ENCODE data around the gene PROM1.

The PROM1 gene

GRCh38 chr4:15948826-15949225, 135.0 kb downstream of the PROM1 start:
- no peaks in the 10 kb centered on the region for H4K20me1 ChIP-seq (ENCODE audit: insufficient read depth, low read length)
- no peak for TF ChIP-seq CTCF (IDR thresholded peaks at IDR 0.05; ENCODE audit: low read length)
- TF ChIP-seq EZH2 (optimal IDR thresholded peaks at IDR 0.05; ENCODE audit: low read depth, low read length) = no peak
- no peak for TF ChIP-seq EZH2phosphoT487 (IDR thresholded peaks at IDR 0.05; ENCODE audit: low read length)

GRCh38 chr4:15947684-15948083, 136.1 kb downstream of the PROM1 start:
- Histone ChIP-seq H3K9me2 (replicated peaks; ENCODE audit: insufficient read depth, low read length) (no peaks in the 10 kb centered on the region), H3F3A (ENCODE audit: insufficient read depth, low read length) (no peaks in the 10 kb centered on the region), H3K27me3 (replicated peaks; ENCODE audit: insufficient read depth, low read length) (no peaks in the 10 kb centered on the region), H3K4me1 (ENCODE audit: low read length) (no peaks in the 10 kb centered on the region), H3K9ac (ENCODE audit: low read length) (no peak overlapping the region), H3K4me3 (ENCODE audit: low read length) (no peak overlapping the region), H3K36me3 (replicated peaks; ENCODE audit: insufficient read depth, low read length) (no peaks in the 10 kb centered on the region), H4K20me1 (ENCODE audit: insufficient read depth, low read length) (no peaks in the 10 kb centered on the region), H3K4me2 (ENCODE audit: low read depth, low read length) (no peak overlapping the region), H3K79me2 (ENCODE audit: low read length) (no peaks in the 10 kb centered on the region), H2AFZ (ENCODE audit: low read length) (no peak overlapping the region), H3K27ac (ENCODE audit: low read length) (no peak overlapping the region), H3K9me3 (replicated peaks; ENCODE audit: insufficient read depth, low read length) (no peaks in the 10 kb centered on the region)
- no peak for DNase-seq
- no peak for TF ChIP-seq EZH2 (optimal IDR thresholded peaks at IDR 0.05; ENCODE audit: low read depth, low read length)
- TF ChIP-seq CTCF (IDR thresholded peaks at IDR 0.05; ENCODE audit: low read length) = no peak
- TF ChIP-seq EZH2phosphoT487 (IDR thresholded peaks at IDR 0.05; ENCODE audit: low read length) = no peak

More at GRCh38 chr4:15948826-15949225, 135.0 kb downstream of the PROM1 start:
- no peak overlapping the region for H2AFZ ChIP-seq (ENCODE audit: low read length)
- H3F3A ChIP-seq (ENCODE audit: insufficient read depth, low read length) = no peaks in the 10 kb centered on the region
- H3K9me2 ChIP-seq (replicated peaks; ENCODE audit: insufficient read depth, low read length) = no peaks in the 10 kb centered on the region
- H3K4me3 ChIP-seq (ENCODE audit: low read length) = no peak overlapping the region
- no peaks in the 10 kb centered on the region for H3K27me3 ChIP-seq (replicated peaks; ENCODE audit: insufficient read depth, low read length)
- no peak overlapping the region for H3K4me2 ChIP-seq (ENCODE audit: low read depth, low read length)
- H3K9me3 ChIP-seq (replicated peaks; ENCODE audit: insufficient read depth, low read length) = no peaks in the 10 kb centered on the region
- no peaks in the 10 kb centered on the region for H3K36me3 ChIP-seq (replicated peaks; ENCODE audit: insufficient read depth, low read length)
- no peak overlapping the region for H3K9ac ChIP-seq (ENCODE audit: low read length)
- no peak for DNase-seq
- no peaks in the 10 kb centered on the region for H3K4me1 ChIP-seq (ENCODE audit: low read length)
- no peaks in the 10 kb centered on the region for H3K79me2 ChIP-seq (ENCODE audit: low read length)
- no peak overlapping the region for H3K27ac ChIP-seq (ENCODE audit: low read length)

GRCh38 chr4:15945516-15945915, 138.3 kb downstream of the PROM1 start:
- Histone ChIP-seq H3K4me1 (ENCODE audit: low read length) (no peaks in the 10 kb centered on the region), H3K27me3 (replicated peaks; ENCODE audit: insufficient read depth, low read length) (no peaks in the 10 kb centered on the region), H3K9ac (ENCODE audit: low read length) (no peak overlapping the region), H3K9me2 (replicated peaks; ENCODE audit: insufficient read depth, low read length) (no peaks in the 10 kb centered on the region), H3F3A (ENCODE audit: insufficient read depth, low read length) (no peaks in the 10 kb centered on the region), H3K4me3 (ENCODE audit: low read length) (no peak overlapping the region), H3K36me3 (replicated peaks; ENCODE audit: insufficient read depth, low read length) (no peaks in the 10 kb centered on the region), H3K4me2 (ENCODE audit: low read depth, low read length) (no peak overlapping the region), H4K20me1 (ENCODE audit: insufficient read depth, low read length) (no peaks in the 10 kb centered on the region), H3K27ac (ENCODE audit: low read length) (no peak overlapping the region), H3K79me2 (ENCODE audit: low read length) (no peaks in the 10 kb centered on the region), H3K9me3 (replicated peaks; ENCODE audit: insufficient read depth, low read length) (no peaks in the 10 kb centered on the region), H2AFZ (ENCODE audit: low read length) (no peak overlapping the region)
- TF ChIP-seq EZH2 (optimal IDR thresholded peaks at IDR 0.05; ENCODE audit: low read depth, low read length) = no peak
- TF ChIP-seq CTCF (IDR thresholded peaks at IDR 0.05; ENCODE audit: low read length) = no peak
- TF ChIP-seq EZH2phosphoT487 (IDR thresholded peaks at IDR 0.05; ENCODE audit: low read length) = no peak
- no peak for DNase-seq
